Fibroblast of lung (primary cell): ENCODE results near the gene LMO7.

Experiments
- CTCF ChIP-seq, 2 donors: IDR thresholded peaks in 1 of 2; conservative IDR thresholded peaks in 1 of 2; 1 replicate in 1 of 2; 2 replicates in 1 of 2; pipeline ENCODE4 v1.5.1; 2011 to 2012; ENCODE audit warnings: low read length in 2 of 2, control low read depth in 1 of 2, inconsistent platforms in 1 of 2, low read depth in 1 of 2, mild to moderate bottlenecking in 1 of 2
- EZH2 ChIP-seq: IDR thresholded peaks from 2 replicates; pipeline ENCODE4 v1.5.1; 2012; ENCODE audit warnings: low read length, control low read depth, mild to moderate bottlenecking; ENCODE audit errors: missing control alignments

DNA sequence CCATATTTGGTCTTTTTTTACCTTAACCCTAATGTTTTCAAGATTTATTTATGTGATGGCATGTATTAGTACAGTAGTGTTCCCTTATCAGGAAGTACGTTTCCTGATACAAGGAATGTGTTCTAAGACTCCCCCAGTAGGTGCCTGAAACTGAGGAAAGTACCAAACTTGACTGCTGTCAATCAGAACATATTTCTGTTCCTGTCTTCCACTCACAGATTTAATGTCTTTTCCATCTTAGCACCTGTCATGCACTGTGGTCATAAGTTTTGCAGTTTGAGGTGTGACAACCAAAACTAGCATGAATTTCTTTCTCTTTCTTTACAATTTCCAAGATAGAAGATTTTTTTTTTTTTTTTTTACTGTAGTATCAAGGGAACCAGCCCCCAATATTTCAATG is 62.9 kb downstream of the LMO7 start:
- TF ChIP-seq CTCF (conservative IDR thresholded peaks at IDR 0.05 in 1 of 2, IDR thresholded peaks at IDR 0.05 in 1 of 2; ENCODE audit: low read depth in 1 of 2, low read length in 2 of 2) (no peak), EZH2 (no peak)
